Uterus (tissue), 4 donors: Measurements from ENCODE around the gene LMBR1. TPM values are rescaled to one million over a fixed set of nuclear protein-coding genes. Genes with fewer than 3 reads are reported as not detected.

Source experiments
- DNase-seq, 2 donors: peaks; one replicate each; pipeline ENCODE4 v3.0.0-alpha.2; 2019 to 2020
- H3K27ac ChIP-seq, 2 donors: fragments of 200-600 bp; sonication (generic); 1 replicate in 1 of 2; 2 replicates in 1 of 2; pipeline ENCODE4 v1.5.1; 2016 to 2018
- H3K27me3 ChIP-seq, 2 donors: fragments of 200-600 bp; sonication (generic); one replicate each; pipeline ENCODE4 v1.5.1; 2018 to 2019; ENCODE audit warnings: control low read depth in 1 of 2
- H3K36me3 ChIP-seq, 2 donors: fragments of 200-600 bp; sonication (generic); one replicate each; pipeline ENCODE4 v1.5.1; 2019; ENCODE audit warnings: control low read depth in 1 of 2
- H3K4me1 ChIP-seq, 2 donors: fragments of 200-600 bp; sonication (generic); one replicate each; pipeline ENCODE4 v1.5.1; 2018 to 2019; ENCODE audit warnings: control low read depth in 1 of 2
- H3K4me3 ChIP-seq, 2 donors: fragments of 200-600 bp; sonication (generic); 1 replicate in 1 of 2; 2 replicates in 1 of 2; pipeline ENCODE4 v1.5.1; 2018 to 2019; ENCODE audit warnings: mild to moderate bottlenecking in 1 of 2
- H3K9me3 ChIP-seq, 2 donors: fragments of 200-600 bp; sonication (generic); one replicate each; pipeline ENCODE4 v1.5.1; 2019; ENCODE audit warnings: control low read depth in 1 of 2
- CTCF ChIP-seq, 4 experiments: fragments of 200-600 bp in 2 of 4; fragments of 450-650 bp in 2 of 4; sonication (generic) in 2 of 4; IDR thresholded peaks; one replicate each; pipeline ENCODE4 v1.5.1; 2016 to 2019; ENCODE audit warnings: antibody characterized with exemption in 4 of 4, mild to moderate bottlenecking in 2 of 4, moderate library complexity in 1 of 4
- POLR2A ChIP-seq, 2 donors: fragments of 450-650 bp; IDR thresholded peaks; one replicate each; pipeline ENCODE4 v1.6.1; 2016; ENCODE audit warnings: antibody characterized with exemption in 2 of 2, mild to moderate bottlenecking in 1 of 2, moderate library complexity in 1 of 2
- intact Hi-C: fragments of 100-400 bp; cut with DNase I; formaldehyde crosslinking; loops from one replicate; pipeline ENCODE4 v1.15.1; 2023; ENCODE audit warnings: low total_unique reads
- total RNA-seq, 4 donors: library from RNA; depleted of rRNA in 3 of 4; stranded (reverse); fragments of >200 nt in 3 of 4; gene quantifications; one replicate each; pipeline versions ENCODE4 v1.1.0 to v1.2.4, GENCODE V29; 2014 to 2023
- donor health status: DM: yes; HTN: yes; CAD: no.

Gene LMBR1
- total RNA-seq, 4 donors from 2014 or later, result 54.4 to 1,378 (median 140) TPM

GRCh38 chr7:156753229-156753560 is 139.8 kb downstream of the LMBR1 start:
- Histone ChIP-seq H3K27me3 (no peaks in the 10 kb centered on the region), H3K27ac (no peak overlapping the region), H3K36me3 (no peaks in the 10 kb centered on the region), H3K4me3 (no peak overlapping the region), H3K4me1 (no peaks in the 10 kb centered on the region), H3K9me3 (no peaks in the 10 kb centered on the region)
- intact Hi-C loops, result no loop called here
- DNase-seq, result no peak
- TF ChIP-seq POLR2A (IDR thresholded peaks at IDR 0.05), result no peak
- no peak for TF ChIP-seq CTCF (IDR thresholded peaks at IDR 0.05)

GRCh38 chr7:156752367-156753228 is 140.4 kb downstream of the LMBR1 start:
- H3K4me1 ChIP-seq, result no peaks in the 10 kb centered on the region
- H3K27ac ChIP-seq, result no peak overlapping the region
- no peak for DNase-seq
- H3K36me3 ChIP-seq, result no peaks in the 10 kb centered on the region
- TF ChIP-seq CTCF (IDR thresholded peaks at IDR 0.05), result no peak
- TF ChIP-seq POLR2A (IDR thresholded peaks at IDR 0.05), result no peak
- intact Hi-C loops, result no loop called here
- no peak overlapping the region for H3K4me3 ChIP-seq
- no peaks in the 10 kb centered on the region for H3K9me3 ChIP-seq
- H3K27me3 ChIP-seq, result no peaks in the 10 kb centered on the region

- Histone ChIP-seq H3K9me3 (no peaks in the 10 kb centered on the region), H3K27ac (no peak overlapping the region), H3K27me3 (no peaks in the 10 kb centered on the region), H3K36me3 (no peaks in the 10 kb centered on the region), H3K4me3 (no peak overlapping the region), H3K4me1 (no peaks in the 10 kb centered on the region)
- intact Hi-C loops, result no loop called here
- no peak for DNase-seq
- TF ChIP-seq POLR2A (IDR thresholded peaks at IDR 0.05) (no peak), CTCF (IDR thresholded peaks at IDR 0.05) (no peak)
Observed at GRCh38 chr7:156751319-156751718, 141.7 kb downstream of the LMBR1 start.

GRCh38 chr7:156747718-156748117 is 145.3 kb downstream of the LMBR1 start:
- Histone ChIP-seq H3K36me3 (no peaks in the 10 kb centered on the region), H3K27ac (no peak overlapping the region), H3K27me3 (no peaks in the 10 kb centered on the region), H3K4me3 (no peak overlapping the region), H3K4me1 (no peaks in the 10 kb centered on the region), H3K9me3 (no peaks in the 10 kb centered on the region)
- intact Hi-C loops, result no loop called here
- TF ChIP-seq POLR2A (IDR thresholded peaks at IDR 0.05), result no peak
- TF ChIP-seq CTCF (IDR thresholded peaks at IDR 0.05), result no peak
- no peak for DNase-seq

- no peaks in the 10 kb centered on the region for H3K27me3 ChIP-seq
- H3K27ac ChIP-seq, result no peak overlapping the region
- no peaks in the 10 kb centered on the region for H3K4me1 ChIP-seq
- DNase-seq, result no peak
- TF ChIP-seq POLR2A (IDR thresholded peaks at IDR 0.05) (no peak), CTCF (IDR thresholded peaks at IDR 0.05) (no peak)
- H3K36me3 ChIP-seq, result no peaks in the 10 kb centered on the region
- intact Hi-C loops, result no loop called here
- H3K9me3 ChIP-seq, result no peaks in the 10 kb centered on the region
- no peak overlapping the region for H3K4me3 ChIP-seq
Observed at GRCh38 chr7:156746891-156747290, 146.1 kb downstream of the LMBR1 start.
